GM21529 (cell line): ENCODE results near the gene TLDC2.
"Not testable (repeated sequence)": the region's sequence is repeated elsewhere in the genome, so short reads cannot be mapped to it uniquely, and the experiment has no call there.

Experiments used
- ATAC-seq: cut with Tn5 transposase; IDR thresholded peaks from one replicate; pipeline ENCODE4 v1.9.1; 2021; ENCODE audit not compliant: unreplicated experiment

Gene TLDC2

GRCh38 chr20:36905566-36905965 is 29.6 kb downstream of the TLDC2 start:
- ATAC-seq, result not testable (repeated sequence)

GRCh38 chr20:36906086-36906485 is 30.1 kb downstream of the TLDC2 start:
- ATAC-seq, result not testable (repeated sequence)

GRCh38 chr20:36908603-36909002 is 32.7 kb downstream of the TLDC2 start:
- no peak for ATAC-seq

- ATAC-seq, result no peak
Measured at GRCh38 chr20:36916199-36916598, 40.3 kb downstream of the TLDC2 start.

- no peak for ATAC-seq
Measured at GRCh38 chr20:36917240-36917639, 41.3 kb downstream of the TLDC2 start.

- ATAC-seq, result no peak
Measured at GRCh38 chr20:36917943-36918342, 42.0 kb downstream of the TLDC2 start.

GRCh38 chr20:36919715-36920333 is 43.9 kb downstream of the TLDC2 start:
- no peak for ATAC-seq

GRCh38 chr20:36920334-36920730 is 44.4 kb downstream of the TLDC2 start:
- ATAC-seq, result no peak

- no peak for ATAC-seq
Measured at GRCh38 chr20:36924167-36925045, 48.5 kb downstream of the TLDC2 start.

- no peak for ATAC-seq
Measured at GRCh38 chr20:36925234-36925633, 49.3 kb downstream of the TLDC2 start.

- no peak for ATAC-seq
Measured at GRCh38 chr20:36926653-36927200, 50.8 kb downstream of the TLDC2 start.

- ATAC-seq, result no peak
Measured at GRCh38 chr20:36927704-36928103, 51.8 kb downstream of the TLDC2 start.

- ATAC-seq, result no peak
Measured at GRCh38 chr20:36929290-36929689, 53.4 kb downstream of the TLDC2 start.

- ATAC-seq, result no peak
Measured at GRCh38 chr20:36929691-36930090, 53.8 kb downstream of the TLDC2 start.

GRCh38 chr20:36932067-36932466 is 56.1 kb downstream of the TLDC2 start:
- not testable (repeated sequence) for ATAC-seq

GRCh38 chr20:36932476-36933426 is 56.8 kb downstream of the TLDC2 start:
- no peak for ATAC-seq

GRCh38 chr20:36933571-36933970 is 57.6 kb downstream of the TLDC2 start:
- not testable (repeated sequence) for ATAC-seq

GRCh38 chr20:36936341-36936740 is 60.4 kb downstream of the TLDC2 start:
- ATAC-seq, result no peak

GRCh38 chr20:36936761-36937401 is 60.9 kb downstream of the TLDC2 start:
- ATAC-seq, result not testable (repeated sequence)

GRCh38 chr20:36937402-36937770 is 61.4 kb downstream of the TLDC2 start:
- ATAC-seq, result no peak
